ENCODE measurements around the gene ADAM10.

ADAM10 gene

DNA sequence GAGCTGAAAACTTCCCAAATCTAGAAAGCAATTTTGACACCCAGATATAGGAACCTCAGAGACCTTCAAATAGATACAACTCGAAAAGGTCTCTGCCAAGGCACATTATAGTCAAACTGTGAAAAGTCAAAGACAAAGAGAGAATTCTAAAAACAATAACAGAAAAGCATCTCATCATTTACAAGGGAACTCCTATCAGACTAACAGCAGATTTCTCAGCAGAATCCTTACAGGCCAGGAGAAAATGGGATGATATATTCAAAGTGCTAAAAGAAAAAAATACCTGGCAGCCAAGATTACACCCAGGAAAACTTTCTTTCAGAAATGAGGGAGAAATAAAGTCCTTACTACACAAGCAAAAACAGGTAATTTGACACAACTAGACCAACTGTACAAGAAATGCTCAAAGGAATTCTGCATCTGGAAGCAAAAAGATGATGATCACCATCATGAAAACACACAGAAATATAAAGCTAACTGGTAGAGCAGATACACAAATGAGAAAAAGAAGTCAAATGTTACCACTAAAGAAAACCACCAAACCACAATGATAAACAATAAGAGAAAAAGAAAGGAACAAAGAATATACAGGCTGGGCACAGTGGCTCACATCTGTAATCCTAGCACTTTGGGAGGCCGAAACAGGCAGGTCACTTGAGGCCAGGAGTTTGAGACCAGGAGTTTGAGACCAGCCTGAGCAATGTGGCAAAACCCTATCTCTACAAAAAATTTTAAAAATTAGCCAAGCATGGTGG lies 50.4 kb downstream of the ADAM10 start:
- TF ChIP-seq CTCF (IDR thresholded peaks at IDR 0.05; ENCODE audit: insufficient read depth, low read depth, low read length, missing control alignments) = no peak
- no peak overlapping the region for H3K4me3 ChIP-seq (ENCODE audit: low read depth, low read length)
- no peak for DNase-seq (ENCODE audit: low read depth)

DNA sequence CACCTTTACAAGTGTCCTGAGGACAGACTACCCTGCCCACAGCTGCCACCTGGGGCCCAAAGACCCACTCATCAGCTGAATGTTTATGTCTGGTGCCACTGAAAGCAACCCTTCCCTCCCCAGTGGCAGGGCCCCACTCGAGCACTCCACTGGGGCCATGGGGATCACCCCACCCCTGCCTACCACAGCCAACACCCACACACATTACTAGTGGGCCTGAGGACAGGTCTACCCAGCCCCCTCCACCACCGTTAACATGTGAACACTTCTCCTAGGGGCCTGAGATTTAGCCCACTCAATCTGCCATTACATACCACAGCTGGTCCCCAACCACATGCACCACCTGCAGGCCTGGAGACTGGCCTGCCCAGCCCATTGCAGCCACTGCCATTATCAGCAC lies 52.3 kb downstream of the ADAM10 start:
- no peak for TF ChIP-seq CTCF (IDR thresholded peaks at IDR 0.05; ENCODE audit: insufficient read depth, low read depth, low read length, missing control alignments)
- no peak overlapping the region for H3K4me3 ChIP-seq (ENCODE audit: low read depth, low read length)
- DNase-seq (ENCODE audit: low read depth) = no peak

DNA sequence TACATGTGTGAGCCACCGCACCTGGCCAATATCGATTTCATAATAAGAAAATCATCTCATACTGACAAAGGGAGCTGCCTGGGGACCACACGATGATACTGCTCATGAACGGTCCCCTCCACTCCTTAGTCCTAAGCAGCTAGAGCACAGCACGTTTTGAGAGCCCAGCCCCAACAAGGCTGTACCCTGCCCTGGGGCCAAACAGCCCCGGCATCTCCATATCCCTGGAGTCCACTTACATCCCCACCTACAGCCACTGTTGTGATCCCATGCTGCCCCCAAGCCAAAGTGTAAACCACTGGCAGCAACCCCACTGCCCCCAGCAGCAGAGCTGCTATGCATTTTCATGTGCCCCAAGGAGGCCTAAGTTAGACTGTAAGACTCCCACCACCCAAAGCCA lies 52.8 kb downstream of the ADAM10 start:
- no peak for TF ChIP-seq CTCF (IDR thresholded peaks at IDR 0.05; ENCODE audit: insufficient read depth, low read depth, low read length, missing control alignments)
- DNase-seq (ENCODE audit: low read depth) = no peak
- H3K4me3 ChIP-seq (ENCODE audit: low read depth, low read length) = no peak overlapping the region

DNA sequence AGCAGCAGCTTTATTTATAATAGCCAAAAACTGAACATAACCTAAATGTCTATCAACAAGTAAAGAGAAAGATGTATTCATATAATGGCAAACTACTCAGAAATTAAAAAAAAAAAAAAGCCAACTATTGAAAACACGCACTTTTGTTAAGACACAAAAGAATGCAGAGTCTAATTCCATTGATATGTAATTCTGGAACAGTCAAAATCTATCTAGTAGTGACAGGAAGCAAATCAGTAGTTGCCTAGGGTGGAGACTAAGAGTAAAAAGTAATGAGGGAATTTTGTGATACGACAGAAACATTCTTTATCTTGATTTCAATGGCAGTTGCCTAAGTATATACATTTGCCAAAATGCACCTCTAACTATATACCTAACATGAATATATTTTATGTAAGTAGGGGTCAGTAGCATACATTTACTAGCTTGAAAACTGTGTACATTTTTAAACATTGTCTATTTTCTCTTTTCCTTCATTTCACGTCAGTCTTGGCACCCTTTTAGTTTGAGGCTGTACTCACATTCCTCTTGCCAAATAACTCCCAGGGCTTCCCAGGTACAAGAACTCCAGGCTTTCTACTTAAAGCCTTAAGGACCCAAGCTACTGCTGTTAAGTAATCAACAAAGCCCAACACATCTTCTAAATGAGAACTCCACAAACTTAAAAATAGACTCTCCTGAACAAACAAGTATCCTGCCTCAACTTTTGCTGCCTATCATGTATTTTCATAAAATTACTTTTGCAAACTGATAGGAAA lies 54.7 kb downstream of the ADAM10 start:
- no peak overlapping the region for H3K4me3 ChIP-seq (ENCODE audit: low read depth, low read length)
- no peak for DNase-seq (ENCODE audit: low read depth)
- TF ChIP-seq CTCF (IDR thresholded peaks at IDR 0.05; ENCODE audit: insufficient read depth, low read depth, low read length, missing control alignments) = no peak

- DNase-seq (ENCODE audit: low read depth) = peak; percentile 8
- no peak overlapping the region for H3K4me3 ChIP-seq (ENCODE audit: low read depth, low read length)
- TF ChIP-seq CTCF (IDR thresholded peaks at IDR 0.05; ENCODE audit: insufficient read depth, low read depth, low read length, missing control alignments) = no peak
These were observed 58.8 kb downstream of the ADAM10 start for GRCh38 chr15:58690703-58691102.

- TF ChIP-seq CTCF (IDR thresholded peaks at IDR 0.05; ENCODE audit: insufficient read depth, low read depth, low read length, missing control alignments) = no peak
- H3K4me3 ChIP-seq (ENCODE audit: low read depth, low read length) = no peak overlapping the region
- DNase-seq (ENCODE audit: low read depth) = no peak
These were observed 59.9 kb downstream of the ADAM10 start for GRCh38 chr15:58689646-58690045.
